ENCODE measurements around the gene ARFRP1.

DNA sequence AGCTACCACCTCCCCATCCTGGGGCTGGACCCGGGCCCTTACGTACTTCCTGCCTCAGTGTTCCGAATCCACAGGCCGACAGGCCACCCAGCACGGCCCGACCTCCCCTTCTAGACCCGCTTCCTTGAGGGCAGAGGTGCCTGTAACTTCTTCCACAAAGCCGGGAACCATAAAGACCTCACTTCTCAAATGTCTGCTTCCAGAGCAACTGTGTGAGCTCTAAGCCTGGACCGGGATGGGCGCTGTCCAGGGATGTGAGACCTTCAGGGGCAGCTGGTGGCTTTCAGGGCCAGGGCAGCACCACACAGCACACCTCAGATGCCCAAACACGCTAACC is 41.1 kb upstream of the ARFRP1 start:
- TF ChIP-seq JDP2 (CRISPR knock-in tag; IDR thresholded peaks at IDR 0.05; ENCODE audit: borderline replicate concordance) (no peak), CTCF (CRISPR knock-in tag; IDR thresholded peaks at IDR 0.05) (no peak), PHF8 (CRISPR knock-in tag; IDR thresholded peaks at IDR 0.05) (no peak), MIER3 (CRISPR knock-in tag; IDR thresholded peaks at IDR 0.05; ENCODE audit: borderline replicate concordance) (no peak), MIXL1 (CRISPR knock-in tag; IDR thresholded peaks at IDR 0.05) (no peak), RFX5 (IDR thresholded peaks at IDR 0.05; ENCODE audit: low read depth, low read length) (no peak), FOXP1 (IDR thresholded peaks at IDR 0.05) (no peak), FOXP1 (CRISPR knock-in tag; IDR thresholded peaks at IDR 0.05) (no peak), POLR2A (IDR thresholded peaks at IDR 0.05; ENCODE audit: insufficient read depth in 1 of 2, low read depth in 2 of 2, low read length in 2 of 2) (no peak), RARA (CRISPR knock-in tag; IDR thresholded peaks at IDR 0.05) (no peak), TCF12 (IDR thresholded peaks at IDR 0.05) (no peak), TCF12 (CRISPR knock-in tag; IDR thresholded peaks at IDR 0.05) (no peak), MLLT10 (CRISPR knock-in tag; IDR thresholded peaks at IDR 0.05) (no peak), HNRNPLL (IDR thresholded peaks at IDR 0.05; ENCODE audit: low read depth, low read length, poor library complexity, severe bottlenecking) (no peak)
- TF ChIP-seq, protein P1, sequence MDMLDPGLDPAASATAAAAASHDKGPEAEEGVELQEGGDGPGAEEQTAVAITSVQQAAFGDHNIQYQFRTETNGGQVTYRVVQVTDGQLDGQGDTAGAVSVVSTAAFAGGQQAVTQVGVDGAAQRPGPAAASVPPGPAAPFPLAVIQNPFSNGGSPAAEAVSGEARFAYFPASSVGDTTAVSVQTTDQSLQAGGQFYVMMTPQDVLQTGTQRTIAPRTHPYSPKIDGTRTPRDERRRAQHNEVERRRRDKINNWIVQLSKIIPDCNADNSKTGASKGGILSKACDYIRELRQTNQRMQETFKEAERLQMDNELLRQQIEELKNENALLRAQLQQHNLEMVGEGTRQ (IDR thresholded peaks at IDR 0.05; ENCODE audit: low read depth, low read length): no peak
- TF ChIP-seq, protein P1 (CRISPR knock-in tag; IDR thresholded peaks at IDR 0.05; ENCODE audit: borderline replicate concordance): no peak
